OCI-LY3 (cell line): Measurements from ENCODE around the gene MLPH.

ENCODE experiments used
- EZH2phosphoT487 ChIP-seq: fragments of 200-600 bp; shearing (Covaris generic); IDR thresholded peaks from 2 replicates; pipeline ENCODE4 v1.6.1; 2018; ENCODE audit warnings: antibody characterized with exemption, mixed run types, low read depth
- TF ChIP-seq, protein P1 (sequence below): fragments of 200-600, 300-600 bp; sonication (generic); IDR thresholded peaks from 2 replicates; pipeline ENCODE4 v1.5.1; 2014; ENCODE audit warnings: antibody characterized with exemption, low read length, low read depth

DNA sequence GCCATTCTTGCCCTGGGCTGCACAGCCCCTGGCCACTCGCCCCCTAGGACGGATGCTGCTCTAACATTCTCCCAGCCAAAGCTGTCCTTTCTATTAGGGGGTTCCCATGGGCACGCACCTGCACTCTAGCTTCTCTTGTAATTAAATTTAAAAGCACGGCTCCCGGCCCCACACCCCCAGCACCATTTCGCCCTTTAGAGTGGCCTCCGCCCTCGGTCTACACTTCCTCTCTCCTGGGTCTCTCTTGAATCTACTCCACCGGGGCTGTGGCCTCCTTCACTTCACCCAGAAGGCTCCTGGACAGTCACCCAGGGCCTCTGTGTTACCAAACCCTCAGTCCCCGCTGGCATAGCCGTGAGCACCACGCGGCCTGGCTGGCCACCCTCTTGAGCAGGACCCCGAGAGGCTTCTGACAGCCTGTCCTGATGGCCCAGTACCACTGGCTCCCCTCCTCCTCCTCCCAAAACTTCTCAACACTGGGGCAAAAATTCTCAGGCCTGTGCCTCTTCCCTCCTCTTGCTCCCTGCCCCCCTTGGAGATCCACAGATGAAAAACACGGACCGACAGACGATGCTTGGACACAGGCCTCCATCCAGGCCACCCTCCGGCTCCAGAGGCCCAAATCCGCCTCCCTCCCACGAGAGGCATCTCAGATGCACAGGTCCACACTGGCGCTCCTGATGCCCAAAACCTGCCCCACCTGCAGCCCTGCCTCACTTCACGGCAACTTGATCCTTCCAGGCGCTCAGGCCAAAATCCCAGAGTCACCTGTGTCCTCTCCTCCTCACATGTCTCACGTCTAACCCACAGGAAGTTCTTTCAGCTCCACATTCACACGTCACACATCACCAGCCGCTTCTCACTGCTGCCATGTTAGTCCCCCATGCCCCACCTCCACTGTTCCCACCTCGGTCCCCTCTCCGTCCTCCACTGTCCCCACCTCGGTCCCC lies 110.4 kb downstream of the MLPH start:
- TF ChIP-seq, protein P1, sequence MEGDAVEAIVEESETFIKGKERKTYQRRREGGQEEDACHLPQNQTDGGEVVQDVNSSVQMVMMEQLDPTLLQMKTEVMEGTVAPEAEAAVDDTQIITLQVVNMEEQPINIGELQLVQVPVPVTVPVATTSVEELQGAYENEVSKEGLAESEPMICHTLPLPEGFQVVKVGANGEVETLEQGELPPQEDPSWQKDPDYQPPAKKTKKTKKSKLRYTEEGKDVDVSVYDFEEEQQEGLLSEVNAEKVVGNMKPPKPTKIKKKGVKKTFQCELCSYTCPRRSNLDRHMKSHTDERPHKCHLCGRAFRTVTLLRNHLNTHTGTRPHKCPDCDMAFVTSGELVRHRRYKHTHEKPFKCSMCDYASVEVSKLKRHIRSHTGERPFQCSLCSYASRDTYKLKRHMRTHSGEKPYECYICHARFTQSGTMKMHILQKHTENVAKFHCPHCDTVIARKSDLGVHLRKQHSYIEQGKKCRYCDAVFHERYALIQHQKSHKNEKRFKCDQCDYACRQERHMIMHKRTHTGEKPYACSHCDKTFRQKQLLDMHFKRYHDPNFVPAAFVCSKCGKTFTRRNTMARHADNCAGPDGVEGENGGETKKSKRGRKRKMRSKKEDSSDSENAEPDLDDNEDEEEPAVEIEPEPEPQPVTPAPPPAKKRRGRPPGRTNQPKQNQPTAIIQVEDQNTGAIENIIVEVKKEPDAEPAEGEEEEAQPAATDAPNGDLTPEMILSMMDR, result no peak
- TF ChIP-seq EZH2phosphoT487, result no peak
